GM21367 (cell line): ENCODE measurements around the gene FGL2.
"Not testable (repeated sequence)": the region's sequence is repeated elsewhere in the genome, so short reads cannot be mapped to it uniquely, and the experiment has no call there.

Experiments used
- ATAC-seq: cut with Tn5 transposase; IDR thresholded peaks from one replicate; pipeline ENCODE4 v1.9.1; 2021; ENCODE audit not compliant: unreplicated experiment

The FGL2 gene

DNA sequence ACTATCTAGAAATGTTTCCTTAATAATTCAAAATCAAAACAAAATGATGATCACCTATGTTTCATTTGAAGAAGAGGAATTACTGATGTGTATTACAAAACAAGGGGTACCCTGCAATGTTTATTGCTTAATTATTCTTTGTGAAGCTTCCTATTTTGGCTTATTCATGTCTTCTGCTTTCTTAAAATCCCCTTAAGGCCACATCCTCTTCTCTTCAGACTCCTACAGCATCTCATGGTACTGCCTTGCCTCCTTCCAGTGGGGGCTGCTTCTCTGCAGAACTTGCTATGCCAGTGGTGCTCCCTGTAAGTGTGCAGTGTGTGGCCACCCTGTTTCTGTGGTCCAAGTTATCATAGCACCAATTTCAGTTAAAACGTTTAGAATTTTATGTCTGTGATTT lies 42.2 kb downstream of the FGL2 start:
- peak; percentile 60 for ATAC-seq

DNA sequence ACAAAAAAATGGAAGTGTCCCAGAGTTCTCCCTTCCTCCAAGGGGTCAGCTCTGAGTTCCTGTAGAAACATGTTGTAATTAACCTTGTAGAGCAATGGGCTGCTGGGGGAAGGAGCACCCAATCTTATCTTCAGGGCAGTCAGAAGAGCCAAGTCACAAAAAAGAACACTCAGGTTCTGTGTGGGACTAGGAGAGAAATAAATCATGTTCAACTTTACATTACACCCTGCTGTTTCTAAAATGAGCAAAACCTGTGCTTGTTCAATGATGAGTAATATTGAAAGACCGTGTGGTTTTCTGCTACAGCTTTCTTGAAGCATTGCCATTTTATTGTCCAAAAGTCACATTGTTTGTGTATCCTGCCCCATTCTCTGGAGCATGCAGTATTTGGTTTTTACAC lies 42.6 kb downstream of the FGL2 start:
- peak; percentile 71 for ATAC-seq

DNA sequence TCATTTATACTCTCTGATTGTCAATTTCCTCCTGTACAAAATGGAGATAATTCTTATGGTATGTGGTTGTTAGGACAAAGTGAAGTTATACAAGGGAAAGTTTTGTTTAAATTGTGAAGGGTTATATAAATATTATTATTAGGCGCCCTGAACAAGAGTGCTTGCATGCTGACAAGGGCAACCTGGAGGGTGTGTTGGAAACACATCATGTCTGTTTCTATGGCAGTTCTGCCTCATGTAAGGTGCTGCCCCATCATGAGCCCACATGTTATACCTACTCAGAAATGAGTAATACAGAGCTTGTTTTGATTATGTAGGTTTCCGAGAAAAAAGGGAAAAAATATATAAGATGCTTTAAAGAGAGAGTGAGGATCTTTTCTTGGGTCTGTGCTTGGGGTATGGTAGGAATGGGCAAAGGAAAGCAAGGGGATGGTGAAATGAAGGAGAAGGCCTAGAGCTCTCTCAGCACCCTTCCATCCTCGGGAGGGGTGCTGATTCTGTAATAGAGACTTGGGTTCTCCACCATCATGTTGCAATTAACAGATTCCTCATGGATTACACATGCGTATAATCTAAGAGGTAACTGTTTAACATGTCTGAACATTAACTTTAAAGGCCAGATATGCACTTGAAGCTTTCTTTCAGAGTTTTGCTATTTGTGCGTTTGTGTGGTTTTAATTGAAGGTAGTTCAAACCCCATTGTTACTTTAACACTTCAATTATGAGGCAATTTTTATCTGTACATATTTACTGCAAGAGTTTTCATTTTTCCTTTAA lies 43.8 kb downstream of the FGL2 start:
- not testable (repeated sequence) for ATAC-seq

DNA sequence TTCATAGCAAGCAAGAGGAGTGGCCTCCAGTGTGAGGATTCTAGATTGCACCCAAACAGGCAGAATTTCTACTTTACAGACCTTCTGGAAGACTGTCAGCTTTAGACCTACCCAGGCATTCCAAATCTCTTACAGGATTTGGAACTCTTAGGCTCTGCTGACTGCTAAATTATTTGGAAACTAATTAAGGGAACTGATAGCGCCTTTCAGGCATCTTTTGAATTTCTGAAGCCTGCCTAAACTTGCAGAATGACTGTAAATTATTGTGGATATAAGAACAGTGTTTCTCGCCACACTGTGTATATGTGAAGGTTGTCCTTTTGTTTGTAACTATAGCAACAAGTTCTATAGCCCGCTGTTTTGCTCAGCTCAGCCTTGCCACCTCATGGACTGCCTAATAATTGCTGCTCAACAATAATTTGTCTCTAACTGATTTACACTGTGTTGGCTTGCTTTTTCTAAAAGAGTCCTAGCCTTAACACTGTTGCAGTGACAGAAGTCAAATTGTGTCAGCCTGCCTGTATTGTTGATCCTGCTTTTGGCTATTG lies 44.6 kb downstream of the FGL2 start:
- ATAC-seq, result peak; percentile 34

DNA sequence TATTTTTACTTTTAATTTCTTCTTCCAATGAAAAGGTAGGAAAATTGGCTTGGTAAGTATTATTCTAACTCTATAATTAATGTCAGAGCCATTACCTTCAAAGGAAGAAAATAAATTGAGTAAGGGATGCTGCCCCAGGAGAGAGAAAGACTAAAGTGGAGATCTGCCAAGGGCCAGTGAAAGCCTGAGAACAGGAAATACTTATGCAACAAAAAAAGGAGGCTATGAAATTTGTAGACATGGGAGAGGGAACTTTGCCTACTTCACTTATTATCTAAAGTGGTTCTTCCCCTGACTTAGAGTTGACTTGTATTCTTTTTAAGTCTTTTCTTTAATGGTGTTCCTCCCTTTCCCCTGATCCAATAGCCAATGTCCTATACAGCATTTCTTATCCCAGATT lies 47.4 kb downstream of the FGL2 start:
- not testable (repeated sequence) for ATAC-seq
